Ascending aorta (tissue), 2 donors: ENCODE data around the gene ANO6. TPM values are rescaled to one million over a fixed set of nuclear protein-coding genes. Genes with fewer than 3 reads are reported as not detected.

Experiments
- DNase-seq, 2 donors: peaks; one replicate each; pipeline ENCODE4 v3.0.0-alpha.2; 2019; ENCODE audit warnings: low spot score in 2 of 2
- H3K27ac ChIP-seq, 2 donors: fragments of 200-600 bp; sonication (generic); one replicate each; pipeline ENCODE4 v1.5.1; 2016 to 2017; ENCODE audit warnings: mild to moderate bottlenecking in 1 of 2
- H3K27me3 ChIP-seq: fragments of 200-600 bp; sonication (generic); one replicate; pipeline ENCODE4 v1.5.1; 2017
- H3K36me3 ChIP-seq, 2 donors: fragments of 200-600 bp; sonication (generic); one replicate each; pipeline ENCODE4 v1.5.1; 2016
- H3K4me1 ChIP-seq, 2 donors: fragments of 200-600 bp; sonication (generic); one replicate each; pipeline ENCODE4 v1.5.1; 2016 to 2017; ENCODE audit warnings: mild to moderate bottlenecking in 1 of 2
- H3K4me3 ChIP-seq, 2 donors: fragments of 200-600 bp; sonication (generic); one replicate each; pipeline ENCODE4 v1.5.1; 2016 to 2017; ENCODE audit warnings: mild to moderate bottlenecking in 1 of 2
- H3K9me3 ChIP-seq, 2 donors: fragments of 200-600 bp; sonication (generic); one replicate each; pipeline ENCODE4 v1.5.1; 2016
- intact Hi-C: fragments of 100-400 bp; cut with DNase I; formaldehyde crosslinking; loops from one replicate; pipeline ENCODE4 v1.15.1; 2023
- total RNA-seq: library from RNA; depleted of rRNA; stranded (reverse); fragments of >200 nt; gene quantifications from one replicate; pipeline ENCODE4 v1.1.0, GENCODE V29; 2016
- TF ChIP-seq, protein P1 (sequence below), 3 experiments: fragments of 200-600 bp in 2 of 3; fragments of 450-650 bp in 1 of 3; sonication (generic) in 2 of 3; IDR thresholded peaks; one replicate each; pipeline ENCODE4 v1.5.1; 2016 to 2019; ENCODE audit warnings: antibody characterized with exemption in 3 of 3, mild to moderate bottlenecking in 1 of 3, moderate library complexity in 1 of 3

Gene ANO6
- total RNA-seq, 1 donor from 2014 or later = 49.6 TPM

DNA sequence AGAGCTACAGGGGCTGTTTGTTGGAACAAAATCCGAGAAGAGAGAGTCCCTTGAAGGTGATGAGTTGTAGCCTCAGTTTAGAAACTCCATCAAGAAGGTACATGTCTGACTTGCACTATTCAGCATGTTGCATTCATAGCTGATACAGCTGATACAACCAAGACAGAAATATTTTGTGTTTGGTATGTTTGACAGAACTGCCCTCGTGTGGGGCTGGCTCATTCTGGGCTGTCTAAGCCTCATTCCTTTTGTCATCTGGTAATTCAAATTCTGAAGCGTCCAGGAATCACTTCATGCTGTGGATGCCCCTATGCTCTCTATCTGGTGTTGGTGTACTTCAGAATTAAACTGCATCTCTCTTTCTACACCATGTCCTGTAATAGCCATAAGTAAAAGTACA is 126.3 kb downstream of the ANO6 start:
- Histone ChIP-seq H3K4me1 (peaks cover 4 to 19% of the 10 kb centered on the region in 2 donors), H3K27me3 (no peaks in the 10 kb centered on the region), H3K4me3 (no peak overlapping the region), H3K27ac (no peak overlapping the region), H3K36me3 (no peaks in the 10 kb centered on the region), H3K9me3 (no peaks in the 10 kb centered on the region)
- intact Hi-C loops = no loop called here
- TF ChIP-seq, protein P1, sequence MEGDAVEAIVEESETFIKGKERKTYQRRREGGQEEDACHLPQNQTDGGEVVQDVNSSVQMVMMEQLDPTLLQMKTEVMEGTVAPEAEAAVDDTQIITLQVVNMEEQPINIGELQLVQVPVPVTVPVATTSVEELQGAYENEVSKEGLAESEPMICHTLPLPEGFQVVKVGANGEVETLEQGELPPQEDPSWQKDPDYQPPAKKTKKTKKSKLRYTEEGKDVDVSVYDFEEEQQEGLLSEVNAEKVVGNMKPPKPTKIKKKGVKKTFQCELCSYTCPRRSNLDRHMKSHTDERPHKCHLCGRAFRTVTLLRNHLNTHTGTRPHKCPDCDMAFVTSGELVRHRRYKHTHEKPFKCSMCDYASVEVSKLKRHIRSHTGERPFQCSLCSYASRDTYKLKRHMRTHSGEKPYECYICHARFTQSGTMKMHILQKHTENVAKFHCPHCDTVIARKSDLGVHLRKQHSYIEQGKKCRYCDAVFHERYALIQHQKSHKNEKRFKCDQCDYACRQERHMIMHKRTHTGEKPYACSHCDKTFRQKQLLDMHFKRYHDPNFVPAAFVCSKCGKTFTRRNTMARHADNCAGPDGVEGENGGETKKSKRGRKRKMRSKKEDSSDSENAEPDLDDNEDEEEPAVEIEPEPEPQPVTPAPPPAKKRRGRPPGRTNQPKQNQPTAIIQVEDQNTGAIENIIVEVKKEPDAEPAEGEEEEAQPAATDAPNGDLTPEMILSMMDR (IDR thresholded peaks at IDR 0.05) = no peak
- DNase-seq = no peak

DNA sequence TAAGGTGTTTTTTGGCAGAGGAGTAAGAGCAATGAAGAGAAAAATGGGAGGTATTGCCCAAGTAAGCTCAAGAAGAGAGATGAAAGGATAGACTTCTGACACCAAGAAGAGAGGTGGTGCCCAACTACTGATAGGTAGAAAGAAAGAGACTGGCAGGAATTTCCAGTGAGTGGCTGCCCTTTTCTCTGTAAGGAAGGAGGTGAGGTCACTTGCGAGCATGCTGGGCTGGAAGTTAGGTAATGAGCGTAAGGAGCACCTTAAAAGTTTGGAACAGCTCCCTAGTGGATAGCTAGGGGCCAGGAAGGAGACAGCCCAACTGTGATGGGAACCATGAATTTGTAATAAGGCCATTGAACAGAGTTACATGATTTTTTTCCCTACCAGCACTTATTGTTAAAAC is 127.0 kb downstream of the ANO6 start:
- H3K36me3 ChIP-seq = no peaks in the 10 kb centered on the region
- no peak overlapping the region for H3K27ac ChIP-seq
- no peaks in the 10 kb centered on the region for H3K27me3 ChIP-seq
- H3K9me3 ChIP-seq = no peaks in the 10 kb centered on the region
- TF ChIP-seq, protein P1 (IDR thresholded peaks at IDR 0.05) = no peak
- no peak for DNase-seq
- peaks cover 4 to 17% of the 10 kb centered on the region in 2 donors for H3K4me1 ChIP-seq
- intact Hi-C loops = no loop called here
- H3K4me3 ChIP-seq = no peak overlapping the region

DNA sequence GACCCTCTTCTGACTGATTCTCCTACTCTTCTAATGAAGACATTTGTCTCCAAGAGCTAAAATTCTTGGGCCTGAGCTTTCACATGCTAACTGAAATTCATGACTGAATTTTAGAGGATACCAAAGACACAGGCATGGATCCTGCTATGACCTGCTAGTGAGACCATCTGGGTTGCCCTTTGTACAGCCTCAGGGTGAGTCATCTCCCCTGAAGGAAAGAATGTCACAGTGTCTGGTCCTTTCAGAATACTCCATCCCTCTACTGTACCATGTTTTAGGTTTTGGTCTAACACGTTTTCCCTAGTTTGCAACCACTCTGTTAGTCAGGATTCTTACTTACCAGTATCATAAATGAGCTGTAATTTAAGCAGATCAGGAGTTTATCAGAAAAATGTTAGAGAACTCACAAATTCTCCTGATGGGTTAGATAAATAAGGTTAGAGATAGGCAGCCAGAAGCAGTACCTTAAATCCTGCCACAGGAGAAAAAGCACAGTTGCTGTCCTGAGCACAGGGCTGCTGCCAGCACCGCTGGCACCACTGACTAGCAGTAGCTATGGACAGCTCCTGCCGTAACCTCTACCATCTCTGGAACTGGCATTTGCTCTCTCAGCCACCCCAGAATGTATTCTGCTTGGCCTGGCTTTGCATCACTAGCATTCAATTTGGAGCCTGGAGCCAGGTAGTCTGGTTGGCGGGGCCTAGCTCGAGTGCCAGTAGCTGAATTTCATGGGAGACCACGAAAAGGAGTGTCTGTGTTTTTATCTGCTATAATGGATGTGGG is 127.6 kb downstream of the ANO6 start:
- no peaks in the 10 kb centered on the region for H3K27me3 ChIP-seq
- no peaks in the 10 kb centered on the region for H3K9me3 ChIP-seq
- TF ChIP-seq, protein P1 (IDR thresholded peaks at IDR 0.05) = no peak
- intact Hi-C loops = loop anchor here (2.0 kb wide), 1 partner anchor 19 kb away; no protein-coding TSS in a partner anchor
- DNase-seq = no peak
- H3K36me3 ChIP-seq = peaks cover 0 to 6% of the 10 kb centered on the region in 2 donors
- H3K4me1 ChIP-seq = peaks cover 4 to 14% of the 10 kb centered on the region in 2 donors
- no peak overlapping the region for H3K4me3 ChIP-seq
- no peak overlapping the region for H3K27ac ChIP-seq

DNA sequence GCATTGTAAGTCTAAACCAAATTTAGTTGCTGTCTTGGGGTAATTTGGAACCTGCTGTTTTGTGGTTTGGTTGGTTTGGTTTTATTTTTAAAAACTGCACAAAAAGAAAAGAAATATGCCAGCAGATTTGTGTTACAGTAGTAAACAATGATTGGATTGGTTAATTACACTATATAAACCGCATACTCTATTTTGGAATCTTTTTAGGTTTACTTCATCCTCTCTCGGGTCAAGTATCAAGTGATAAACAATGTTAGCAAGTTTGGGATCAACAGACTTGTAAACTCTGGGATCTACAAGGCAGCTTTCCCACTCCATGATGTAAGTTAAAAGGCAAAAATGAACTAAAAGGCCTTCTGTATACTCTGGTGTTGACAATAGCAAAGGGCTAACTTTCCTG is 132.4 kb downstream of the ANO6 start:
- no peak overlapping the region for H3K4me3 ChIP-seq
- no peaks in the 10 kb centered on the region for H3K9me3 ChIP-seq
- intact Hi-C loops = loop anchor here (5.0 kb wide), 1 partner anchor 36 kb away; no protein-coding TSS in a partner anchor
- no peak for DNase-seq
- peaks cover 3 to 23% of the 10 kb centered on the region in 2 donors for H3K36me3 ChIP-seq
- TF ChIP-seq, protein P1 (IDR thresholded peaks at IDR 0.05) = no peak
- H3K27ac ChIP-seq = peak overlapping the region in 1 of 2 donors; percentile 17
- peaks cover 6 to 18% of the 10 kb centered on the region in 2 donors for H3K4me1 ChIP-seq
- H3K27me3 ChIP-seq = no peaks in the 10 kb centered on the region

DNA sequence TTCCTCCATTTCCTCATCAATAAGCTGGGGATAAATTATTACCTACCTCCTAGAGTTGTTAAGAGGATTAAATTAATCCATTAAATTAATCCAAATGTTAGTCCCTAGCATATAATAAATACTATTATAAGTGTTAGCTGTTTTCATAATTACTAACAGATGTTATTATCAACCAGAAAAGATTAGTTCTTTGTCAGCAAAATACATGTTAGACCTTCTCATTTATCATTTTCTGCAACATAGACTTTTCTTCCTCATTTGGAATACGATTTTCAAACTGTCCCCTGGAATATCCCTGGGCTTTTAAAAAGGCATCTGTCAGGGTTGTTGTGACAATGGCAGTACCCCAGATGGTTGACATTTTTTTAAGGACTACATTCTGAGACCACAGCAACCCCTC is 133.1 kb downstream of the ANO6 start:
- TF ChIP-seq, protein P1 (IDR thresholded peaks at IDR 0.05) = no peak
- no peaks in the 10 kb centered on the region for H3K9me3 ChIP-seq
- peaks cover 3 to 23% of the 10 kb centered on the region in 2 donors for H3K36me3 ChIP-seq
- no peak overlapping the region for H3K4me3 ChIP-seq
- no peaks in the 10 kb centered on the region for H3K27me3 ChIP-seq
- DNase-seq = no peak
- H3K4me1 ChIP-seq = peaks cover 6 to 14% of the 10 kb centered on the region in 2 donors
- no peak overlapping the region for H3K27ac ChIP-seq
- intact Hi-C loops = loop anchor here (5.0 kb wide), 1 partner anchor 37 kb away; no protein-coding TSS in a partner anchor
